ENCODE data around the gene KRT76. TPM values are rescaled to one million over a fixed set of nuclear protein-coding genes. Genes with fewer than 3 reads are reported as not detected.

KRT76 gene
- total RNA-seq, 1 experiment from 2014 or later: not detected

- in situ Hi-C loops (cut with HindIII; ENCODE audit: low pct_unique_long_range_greater_than_20kb, low sequenced_read_pairs): no loop called here
- DNase-seq (ENCODE audit: low read depth): no peak
Observed at GRCh38 chr12:52814710-52815155, 37.6 kb upstream of the KRT76 start.

GRCh38 chr12:52813885-52814709, 37.0 kb upstream of the KRT76 start, which contains the start of gene KRT4:
Gene KRT4 (minus strand): TSS chr12:52814116. CDS start chr12:52814058, 58 bp downstream.
- in situ Hi-C loops (cut with HindIII; ENCODE audit: low pct_unique_long_range_greater_than_20kb, low sequenced_read_pairs): no loop called here

DNA sequence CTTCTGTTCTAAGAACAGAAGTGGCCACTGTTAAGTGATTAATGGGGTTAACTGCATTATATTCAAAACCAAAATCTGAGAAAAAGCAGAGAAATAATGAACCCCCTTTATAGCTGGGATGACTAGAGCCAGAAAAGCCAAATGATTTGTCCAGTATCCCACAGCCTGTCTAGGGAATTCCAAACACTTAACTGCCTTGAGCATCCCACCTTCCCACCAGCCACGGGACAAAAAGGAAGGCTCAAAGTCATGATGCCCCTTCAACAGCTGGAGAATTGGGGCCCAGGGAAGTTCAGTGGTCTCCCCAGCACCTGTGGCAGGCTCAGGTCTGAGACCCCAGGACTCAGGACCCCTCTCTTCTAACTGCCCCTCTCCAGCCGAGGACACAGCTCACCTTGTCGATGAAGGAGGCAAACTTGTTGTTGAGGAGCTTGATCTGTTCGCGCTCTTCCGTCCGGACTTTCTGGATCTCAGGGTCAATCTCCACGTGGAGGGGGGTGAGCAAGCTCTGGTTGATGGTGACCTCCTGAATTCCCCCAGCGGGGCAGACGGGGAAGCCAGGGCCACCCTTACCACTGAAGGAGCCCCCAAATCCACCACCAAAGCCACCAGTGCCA, 36.2 kb upstream of the KRT76 start:
- in situ Hi-C loops (cut with HindIII; ENCODE audit: low pct_unique_long_range_greater_than_20kb, low sequenced_read_pairs): no loop called here
- no peak for DNase-seq (ENCODE audit: low read depth)

More at GRCh38 chr12:52813885-52814709, 37.0 kb upstream of the KRT76 start, which contains the start of gene KRT4:
- DNase-seq (ENCODE audit: low read depth): peak; percentile 19

DNA sequence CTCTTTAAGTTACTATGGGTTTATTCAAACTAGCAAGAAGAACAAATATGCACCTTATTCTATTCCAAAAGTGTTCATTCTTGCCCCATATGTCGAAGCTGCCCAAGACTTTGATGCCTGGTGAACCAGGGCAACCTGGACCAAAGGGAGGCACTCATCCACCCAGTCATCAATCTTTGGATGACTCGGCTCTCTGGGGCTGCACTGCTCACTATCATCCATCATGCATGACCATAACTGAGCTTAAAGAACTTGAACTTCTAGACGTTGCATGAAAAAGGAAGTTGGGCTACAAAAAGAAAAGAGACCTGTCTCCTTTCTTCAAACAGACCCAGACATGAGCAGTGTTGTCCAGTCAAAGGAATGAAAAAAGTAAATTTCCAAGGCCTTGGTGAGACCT, 35.6 kb upstream of the KRT76 start:
- DNase-seq (ENCODE audit: low read depth): peak; percentile 43
- in situ Hi-C loops (cut with HindIII; ENCODE audit: low pct_unique_long_range_greater_than_20kb, low sequenced_read_pairs): no loop called here

DNA sequence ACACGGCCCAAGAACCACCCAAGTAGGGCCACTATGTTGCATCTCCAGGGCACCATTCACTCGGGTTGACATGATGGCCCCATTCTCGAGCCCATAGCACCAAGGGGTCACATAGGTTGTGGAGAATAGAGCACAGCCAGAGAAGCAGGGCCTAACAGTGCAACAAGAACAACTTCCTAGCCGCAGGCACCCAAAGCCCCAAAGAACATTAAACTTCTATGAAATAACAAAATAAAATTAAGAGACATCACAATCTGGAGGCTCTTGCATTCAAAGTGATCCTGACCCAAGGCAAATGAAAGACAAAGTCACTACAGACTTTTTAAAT, 34.9 kb upstream of the KRT76 start:
- in situ Hi-C loops (cut with HindIII; ENCODE audit: low pct_unique_long_range_greater_than_20kb, low sequenced_read_pairs): no loop called here
- DNase-seq (ENCODE audit: low read depth): no peak

GRCh38 chr12:52811191-52812072, 34.3 kb upstream of the KRT76 start:
- DNase-seq (ENCODE audit: low read depth): no peak
- in situ Hi-C loops (cut with HindIII; ENCODE audit: low pct_unique_long_range_greater_than_20kb, low sequenced_read_pairs): no loop called here

DNA sequence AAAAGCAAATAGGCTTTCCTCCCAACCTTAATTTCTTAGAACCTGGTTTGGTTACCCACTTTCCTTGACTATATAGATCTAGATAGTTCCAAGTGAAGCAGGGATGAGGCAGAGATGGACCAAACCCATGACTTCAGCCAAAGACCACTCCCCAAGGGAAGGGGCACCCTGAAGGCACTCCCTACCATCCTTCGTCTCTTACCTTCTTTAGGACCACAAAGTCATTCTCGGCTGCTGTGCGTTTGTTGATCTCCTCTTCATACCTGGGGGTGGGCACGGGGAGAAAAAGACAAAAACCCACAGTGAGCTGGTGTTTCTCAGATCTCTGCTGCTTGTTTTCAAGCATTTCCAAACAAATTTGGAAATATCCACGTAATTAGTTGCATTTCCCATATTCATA, 33.4 kb upstream of the KRT76 start:
- no peak for DNase-seq (ENCODE audit: low read depth)
- in situ Hi-C loops (cut with HindIII; ENCODE audit: low pct_unique_long_range_greater_than_20kb, low sequenced_read_pairs): no loop called here

DNA sequence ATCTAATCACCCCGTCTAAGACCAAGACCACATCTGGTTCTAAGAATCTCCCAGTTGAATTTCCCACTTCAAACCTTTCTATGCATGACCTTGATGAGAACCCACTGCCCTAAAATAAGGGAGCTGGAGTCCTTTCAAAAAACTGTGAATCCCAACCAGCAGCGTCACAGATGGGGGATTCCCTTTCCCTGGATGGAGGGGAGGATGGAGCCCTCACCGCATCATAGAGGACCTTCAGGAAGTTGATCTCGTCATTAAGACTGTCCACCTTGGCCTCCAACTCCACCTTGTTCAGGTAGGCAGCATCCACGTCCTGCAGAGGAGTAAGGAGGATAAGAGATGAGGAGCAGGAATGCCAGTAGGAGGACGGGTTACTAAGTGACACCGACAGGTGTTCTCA, 32.0 kb upstream of the KRT76 start:
- no peak for DNase-seq (ENCODE audit: low read depth)
- in situ Hi-C loops (cut with HindIII; ENCODE audit: low pct_unique_long_range_greater_than_20kb, low sequenced_read_pairs): no loop called here

DNA sequence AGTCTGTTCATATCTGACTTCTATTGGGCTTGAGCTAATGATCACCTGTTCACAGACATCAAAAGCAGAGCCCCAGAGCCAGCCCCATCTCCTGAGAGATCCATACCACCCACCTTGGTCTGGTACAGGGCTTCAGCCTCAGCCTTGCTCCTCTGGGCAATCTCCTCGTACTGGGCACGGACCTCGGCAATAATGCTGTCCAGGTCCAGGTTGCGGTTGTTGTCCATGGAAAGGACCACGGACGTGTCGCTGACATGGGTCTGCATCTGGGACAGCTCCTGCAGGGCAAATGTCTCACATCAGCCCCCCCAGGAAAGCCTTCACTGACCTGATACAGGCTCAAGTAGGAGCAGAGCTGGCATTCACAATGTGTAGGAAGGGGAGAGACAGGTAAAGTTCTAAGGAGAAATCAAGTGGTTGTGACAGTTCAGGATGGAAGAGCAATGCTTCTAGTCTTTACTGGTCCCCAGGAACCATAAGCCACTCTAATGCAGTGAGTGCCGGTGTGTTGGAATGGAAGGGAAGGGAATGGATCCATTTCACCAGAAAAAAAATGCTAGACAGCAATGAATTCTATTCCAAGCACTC, 31.5 kb upstream of the KRT76 start:
- in situ Hi-C loops (cut with HindIII; ENCODE audit: low pct_unique_long_range_greater_than_20kb, low sequenced_read_pairs): no loop called here
- no peak for DNase-seq (ENCODE audit: low read depth)

DNA sequence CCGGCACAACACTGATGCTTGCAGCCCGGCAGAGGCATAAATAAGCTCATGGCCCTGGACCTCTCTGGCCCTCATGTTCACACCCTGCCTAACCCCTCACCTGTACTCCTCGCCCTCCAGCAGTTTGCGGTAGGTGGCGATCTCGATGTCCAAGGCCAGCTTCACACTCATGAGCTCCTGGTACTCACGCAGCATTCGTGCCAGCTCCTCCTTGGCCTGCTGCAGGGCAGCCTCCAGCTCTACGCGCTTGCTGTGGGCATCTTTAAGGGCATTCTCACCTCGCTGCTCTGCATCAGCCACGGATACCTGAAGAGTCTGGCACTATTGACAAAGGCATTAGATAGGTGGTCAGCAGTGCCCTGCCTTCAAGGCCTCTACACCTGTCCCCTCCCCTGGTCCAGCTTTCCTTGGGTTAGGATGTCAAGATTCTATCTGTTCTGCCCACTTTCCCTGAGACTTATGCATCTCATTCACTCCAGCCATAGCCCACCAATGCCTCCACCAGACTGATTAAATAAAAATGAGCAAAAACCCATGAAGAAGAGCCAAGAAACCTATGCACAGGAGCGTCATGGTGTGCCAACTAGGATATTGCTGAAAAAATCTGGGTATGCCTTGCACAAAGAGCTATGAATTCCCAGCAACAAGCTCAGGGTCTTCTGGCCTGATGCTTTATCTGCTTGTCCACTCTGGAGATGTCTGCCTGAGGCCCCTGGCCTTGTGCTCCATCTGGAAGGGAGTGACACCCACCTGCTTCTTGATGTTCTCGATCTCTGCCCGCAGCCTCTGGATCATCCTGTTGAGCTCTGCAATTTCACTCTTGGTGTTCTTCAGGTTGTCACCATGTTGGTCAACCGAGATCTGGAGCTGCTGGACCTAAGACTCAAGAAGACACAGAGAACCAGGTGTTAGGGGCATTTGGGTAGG, 30.7 kb upstream of the KRT76 start:
- DNase-seq (ENCODE audit: low read depth): no peak
- in situ Hi-C loops (cut with HindIII; ENCODE audit: low pct_unique_long_range_greater_than_20kb, low sequenced_read_pairs): no loop called here

DNA sequence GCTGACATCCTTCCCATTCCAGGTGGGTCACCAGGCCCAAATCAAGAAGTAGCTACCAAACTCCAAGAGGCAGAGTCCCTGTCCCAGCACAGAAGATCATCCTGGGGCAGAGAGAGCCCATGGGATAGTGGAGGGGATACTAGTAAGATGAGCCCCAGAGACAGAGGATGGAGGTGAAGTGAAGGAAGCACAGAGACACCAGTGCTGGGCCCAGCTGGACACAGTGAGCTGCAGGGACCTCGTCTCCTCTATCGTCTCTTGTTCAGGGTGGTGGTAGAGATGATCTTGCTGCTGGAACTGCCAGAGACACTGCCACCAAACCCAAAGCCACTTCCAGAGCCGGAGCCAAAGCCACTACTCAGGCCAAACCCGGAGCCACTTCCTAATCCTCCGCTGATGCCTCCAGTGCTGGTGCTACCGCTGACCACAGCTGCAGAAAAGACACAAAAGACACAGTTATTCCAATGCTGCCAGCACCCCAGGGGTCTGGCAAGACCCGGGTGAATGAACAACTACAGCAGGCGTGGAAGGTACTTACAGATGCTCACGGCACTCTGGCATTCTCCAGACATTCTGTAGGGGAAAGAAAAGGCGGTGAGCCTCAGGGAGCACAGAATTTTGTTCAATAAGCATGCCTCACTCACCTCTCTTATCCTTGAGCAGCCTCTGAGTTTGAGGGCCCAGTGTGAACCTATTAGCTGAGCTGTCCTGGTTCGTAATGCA, 29.8 kb upstream of the KRT76 start:
- in situ Hi-C loops (cut with HindIII; ENCODE audit: low pct_unique_long_range_greater_than_20kb, low sequenced_read_pairs): no loop called here
- no peak for DNase-seq (ENCODE audit: low read depth)

DNA sequence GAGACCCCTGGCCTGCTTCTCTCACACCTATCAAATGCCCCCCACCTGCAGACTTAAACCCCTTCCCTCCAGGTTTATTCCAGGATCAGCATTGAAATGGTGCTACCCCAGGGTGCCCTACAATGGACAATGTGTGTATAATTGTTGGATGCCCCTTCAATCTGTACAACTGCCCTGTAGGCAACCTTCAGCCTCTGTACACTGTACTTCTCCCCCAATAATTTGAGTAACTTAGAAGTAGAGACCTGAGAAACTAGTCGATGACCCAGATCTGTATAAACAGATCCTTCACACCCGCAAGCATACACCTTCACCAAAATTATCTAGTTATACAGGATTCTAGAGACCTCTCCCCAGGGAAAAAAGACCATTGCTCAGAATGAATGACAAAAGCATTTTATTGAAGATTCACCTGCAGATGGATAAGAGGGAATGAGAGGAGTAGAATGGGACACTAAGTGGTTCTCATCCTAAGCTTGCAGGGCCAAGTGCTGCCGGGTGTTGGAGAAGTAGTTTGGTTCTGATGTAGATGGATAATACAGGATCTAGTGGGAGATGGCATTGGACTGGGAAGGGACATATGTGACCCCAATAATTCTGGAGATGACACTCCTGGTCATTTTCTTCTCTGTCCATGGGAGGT, 29.1 kb upstream of the KRT76 start:
- in situ Hi-C loops (cut with HindIII; ENCODE audit: low pct_unique_long_range_greater_than_20kb, low sequenced_read_pairs): no loop called here
- DNase-seq (ENCODE audit: low read depth): no peak

DNA sequence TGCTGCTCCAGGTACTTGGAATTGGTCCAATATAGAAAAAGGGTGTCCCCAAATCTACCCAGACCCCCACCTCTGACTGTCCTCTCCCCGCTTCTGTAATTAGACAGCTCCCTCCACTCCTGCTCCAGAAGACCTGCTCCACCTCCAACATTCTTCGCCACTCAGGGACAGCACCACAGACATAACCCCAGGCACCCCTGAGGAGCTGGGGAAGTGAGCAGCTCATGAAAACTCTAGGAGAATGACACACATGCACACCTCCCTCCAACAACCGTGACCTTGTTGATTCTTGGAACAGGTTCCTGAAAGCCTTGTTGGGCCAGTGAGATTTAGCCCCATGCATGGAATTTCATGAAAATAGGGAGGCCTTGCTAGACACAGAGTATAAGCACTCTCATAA, 28.6 kb upstream of the KRT76 start:
- in situ Hi-C loops (cut with HindIII; ENCODE audit: low pct_unique_long_range_greater_than_20kb, low sequenced_read_pairs): no loop called here
- DNase-seq (ENCODE audit: low read depth): no peak

DNA sequence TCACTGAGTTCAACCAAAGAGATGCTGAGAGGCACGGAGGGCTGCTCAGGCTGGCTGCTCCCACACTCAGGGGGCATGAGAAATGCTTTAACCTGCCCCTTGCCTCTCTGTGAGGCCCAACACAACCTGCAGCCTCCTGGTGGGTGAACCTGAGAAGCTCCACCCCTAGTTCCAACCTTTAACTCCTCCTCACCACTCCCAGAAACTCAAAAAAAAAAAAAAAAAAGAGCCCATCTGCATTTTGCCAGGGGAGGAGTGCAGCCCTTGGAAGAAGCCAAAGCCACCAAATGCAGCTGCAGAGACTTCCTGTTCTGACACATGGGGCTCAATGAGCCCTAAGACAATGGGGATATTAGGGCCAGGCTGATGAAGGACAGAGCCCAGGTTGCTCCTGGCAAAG, 27.9 kb upstream of the KRT76 start:
- peak; percentile 37 for DNase-seq (ENCODE audit: low read depth)
- in situ Hi-C loops (cut with HindIII; ENCODE audit: low pct_unique_long_range_greater_than_20kb, low sequenced_read_pairs): no loop called here

GRCh38 chr12:52802442-52802841, 25.3 kb upstream of the KRT76 start:
- no peak for DNase-seq (ENCODE audit: low read depth)
- in situ Hi-C loops (cut with HindIII; ENCODE audit: low pct_unique_long_range_greater_than_20kb, low sequenced_read_pairs): no loop called here

DNA sequence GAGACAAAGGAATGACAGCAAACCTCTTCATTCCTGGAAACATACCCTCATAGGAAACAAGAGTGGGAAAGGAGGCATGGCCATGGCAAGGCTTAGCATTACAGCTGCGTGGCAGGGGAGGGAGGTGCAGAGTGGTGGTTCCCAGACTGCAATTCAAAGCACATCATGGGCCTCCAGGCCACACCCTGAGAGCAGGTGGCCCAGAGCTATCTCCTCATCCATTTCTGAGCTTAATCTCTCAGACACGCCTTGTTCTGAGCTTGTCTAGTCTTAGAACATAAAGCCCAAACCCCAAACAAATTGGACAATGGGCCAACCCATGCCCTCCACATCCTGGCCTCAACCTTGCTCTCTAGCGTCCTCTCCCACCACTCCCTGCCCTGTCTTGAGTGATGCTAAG, 24.6 kb upstream of the KRT76 start:
- in situ Hi-C loops (cut with HindIII; ENCODE audit: low pct_unique_long_range_greater_than_20kb, low sequenced_read_pairs): no loop called here

More for the DNA sequence above, 24.6 kb upstream of the KRT76 start:
- no peak for DNase-seq (ENCODE audit: low read depth)

All from Caki2 (cell line).